Activated naive CD8-positive, alpha-beta T cell treated with anti-CD3 and anti-CD28 coated beads, Interleukin-2, amount 10 ng/mL, durations not matched to agents 7 days and 5 days (primary cell): ENCODE measurements around the gene ZNF331. TPM values are rescaled to one million over a fixed set of nuclear protein-coding genes. Genes with fewer than 3 reads are reported as not detected.
"Not testable (repeated sequence)": the region's sequence is repeated elsewhere in the genome, so short reads cannot be mapped to it uniquely, and the experiment has no call there.

Experiments
- ATAC-seq: fragments of 150-1000 bp; cut with Tn5 transposase; one replicate; pipeline ENCODE4 v1.10.0; 2021; ENCODE audit warnings: low read depth, moderate library complexity
- POLR2A ChIA-PET: fragments of 350-600 bp; sonication (Branson Sonifier 250); formaldehyde crosslinking; loops from one replicate; lab custom pipeline; 2021; ENCODE audit warnings: antibody characterized with exemption; lab: Charles Lee
- DNase-seq: peaks from one replicate; pipeline ENCODE4 v3.0.0; 2021
- H3K27ac Mint-ChIP-seq: one replicate; pipeline ENCODE4 v1.8.0; 2022; ENCODE audit warnings: mild to moderate bottlenecking, mixed read lengths
- H3K27me3 Mint-ChIP-seq: one replicate; pipeline ENCODE4 v1.8.0; 2022; ENCODE audit warnings: mild to moderate bottlenecking, moderate library complexity, mixed read lengths
- H3K36me3 Mint-ChIP-seq: one replicate; pipeline ENCODE4 v1.8.0; 2021; ENCODE audit warnings: mild to moderate bottlenecking, mixed read lengths
- H3K4me1 Mint-ChIP-seq: one replicate; pipeline ENCODE4 v1.8.0; 2021; ENCODE audit warnings: mixed read lengths
- H3K4me3 Mint-ChIP-seq: one replicate; pipeline ENCODE4 v1.8.0; 2022; ENCODE audit warnings: mild to moderate bottlenecking, moderate library complexity, mixed read lengths
- H3K9me3 Mint-ChIP-seq: one replicate; pipeline ENCODE4 v1.8.0; 2021; ENCODE audit warnings: mixed read lengths
- total RNA-seq, 2 experiments: library from RNA; stranded (reverse); gene quantifications; one replicate each; pipeline ENCODE4 v1.2.3, GENCODE V29; 2021

ZNF331 gene
- total RNA-seq, result 10 to 100 TPM; 27.5 to 29.8 TPM

DNA sequence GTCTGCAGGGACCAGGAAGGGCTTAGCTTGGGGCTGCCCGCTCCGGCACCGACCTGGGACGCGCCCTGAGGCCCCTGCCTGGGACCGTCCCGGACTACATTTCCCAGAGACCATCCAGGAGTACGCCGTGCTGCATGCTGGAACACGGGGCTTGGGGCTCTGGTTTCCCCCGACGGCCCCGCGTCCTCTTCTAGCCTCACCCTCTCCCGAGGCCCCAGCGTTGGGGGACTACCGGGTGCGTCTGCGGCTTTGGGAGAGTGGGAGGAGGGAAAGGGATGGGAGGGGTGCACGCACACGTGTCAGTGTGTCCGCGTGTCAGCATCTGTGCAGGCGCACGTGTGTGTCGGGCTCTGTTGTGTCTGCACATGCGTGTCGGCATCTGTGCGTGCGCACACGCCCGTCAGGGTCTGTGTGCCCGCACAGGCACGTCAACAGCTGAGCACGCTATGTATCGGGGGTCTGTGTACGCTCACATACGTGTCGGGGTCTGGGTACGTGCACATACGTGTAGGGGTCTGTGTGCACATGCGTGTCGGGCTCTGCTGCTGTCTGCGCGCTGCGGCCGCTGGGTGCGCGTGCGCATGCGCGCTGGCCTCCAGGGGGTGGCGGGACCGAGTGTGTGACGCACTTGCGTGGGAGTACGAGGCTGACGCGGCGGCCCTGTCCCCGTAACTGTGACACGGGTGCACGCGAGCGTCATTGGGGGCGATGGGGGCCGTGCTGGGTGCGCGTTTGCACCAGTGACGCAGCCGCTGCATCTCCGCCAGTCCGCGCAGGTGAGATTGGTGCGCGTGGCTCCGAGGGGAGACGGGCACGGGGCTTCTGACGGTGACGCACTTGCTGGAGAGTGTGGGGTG lies at the start of gene ZNF331:
TSS of gene ZNF331 (plus strand) at position 625 of the 857 bp plus-strand sequence. CDS start 31,232 bp downstream, outside the sequence.
- Mint-ChIP-seq H3K36me3 (peaks cover 34% of the 10 kb centered on the region), H3K4me1 (peaks cover 9% of the 10 kb centered on the region), H3K27ac (peak within 1 kb of the TSS; percentile 97), H3K4me3 (peak within 1 kb of the TSS; percentile 91), H3K27me3 (no peaks in the 10 kb centered on the region), H3K9me3 (peaks cover 6% of the 10 kb centered on the region)
- ATAC-seq, result peak; percentile 85
- POLR2A ChIA-PET, result interaction anchor here (0.8 to 1.4 kb wide), 2 partner anchors 17 kb away, joined by 3 to 8 read pairs; no protein-coding TSS in a partner anchor
- peak; percentile 88 for DNase-seq

DNA sequence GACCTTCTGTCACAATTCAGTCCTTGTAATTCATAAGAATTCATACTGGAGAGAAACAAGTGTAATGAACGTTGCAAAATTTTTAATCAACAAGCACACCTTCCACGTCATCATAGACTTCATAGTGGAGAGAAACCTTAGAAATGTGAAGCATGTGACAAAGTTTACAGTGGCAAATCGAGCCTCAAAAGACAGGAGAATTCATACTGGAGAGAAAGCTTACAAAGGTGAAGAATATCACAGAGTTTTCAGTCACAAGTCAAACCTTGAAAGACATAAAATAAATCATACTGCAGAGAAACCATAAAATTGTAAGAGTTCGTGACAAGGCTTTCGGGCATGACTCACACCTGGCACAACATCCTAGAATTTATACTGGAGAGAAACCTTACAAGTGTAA lies 45.8 kb upstream of the ZNF331 start:
- Mint-ChIP-seq H3K27me3 (no peaks in the 10 kb centered on the region), H3K4me3 (no peak overlapping the region), H3K9me3 (peaks cover 50% of the 10 kb centered on the region), H3K27ac (no peak overlapping the region), H3K36me3 (peaks cover 69% of the 10 kb centered on the region), H3K4me1 (no peaks in the 10 kb centered on the region)
- DNase-seq, result no peak
- POLR2A ChIA-PET, result no interaction called here
- no peak for ATAC-seq

DNA sequence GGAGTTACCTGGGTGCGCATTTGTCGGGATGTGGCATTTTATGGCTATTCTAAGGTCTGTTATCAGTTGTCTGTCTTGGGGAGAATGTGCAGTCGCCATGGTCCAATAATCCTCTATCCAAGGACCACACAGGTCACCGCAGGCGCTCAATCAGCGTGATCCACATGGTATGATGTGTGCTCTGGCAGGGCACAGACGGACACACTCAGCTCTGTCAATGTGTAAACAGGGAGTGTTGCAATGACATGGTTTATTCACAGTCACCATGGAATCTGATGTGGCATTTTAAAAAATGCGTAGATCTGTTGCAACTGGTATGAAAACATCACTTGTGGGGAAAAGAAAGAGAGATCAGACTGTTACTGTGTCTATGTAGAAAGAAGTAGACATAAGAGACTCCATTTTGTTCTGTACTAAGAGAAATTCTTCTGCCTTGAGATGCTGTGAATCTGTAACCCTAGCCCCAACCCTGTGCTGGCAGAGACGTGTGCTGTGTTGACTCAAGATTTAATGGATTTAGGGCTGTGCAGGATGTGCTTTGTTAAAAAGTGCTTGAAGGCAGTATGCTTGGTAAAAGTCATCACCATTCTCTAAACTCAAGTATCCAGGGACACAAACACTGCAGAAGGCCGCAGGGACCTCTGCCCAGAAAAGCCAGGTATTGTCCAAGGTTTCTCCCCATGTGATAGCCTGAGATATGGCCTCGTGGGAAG lies 40.5 kb upstream of the ZNF331 start:
- H3K27me3 Mint-ChIP-seq, H3K27ac Mint-ChIP-seq, POLR2A ChIA-PET, DNase-seq, ATAC-seq, H3K4me1 Mint-ChIP-seq, H3K4me3 Mint-ChIP-seq: not testable (repeated sequence)
- Mint-ChIP-seq H3K9me3 (peaks cover 36% of the 10 kb centered on the region), H3K36me3 (peaks cover 21% of the 10 kb centered on the region)

DNA sequence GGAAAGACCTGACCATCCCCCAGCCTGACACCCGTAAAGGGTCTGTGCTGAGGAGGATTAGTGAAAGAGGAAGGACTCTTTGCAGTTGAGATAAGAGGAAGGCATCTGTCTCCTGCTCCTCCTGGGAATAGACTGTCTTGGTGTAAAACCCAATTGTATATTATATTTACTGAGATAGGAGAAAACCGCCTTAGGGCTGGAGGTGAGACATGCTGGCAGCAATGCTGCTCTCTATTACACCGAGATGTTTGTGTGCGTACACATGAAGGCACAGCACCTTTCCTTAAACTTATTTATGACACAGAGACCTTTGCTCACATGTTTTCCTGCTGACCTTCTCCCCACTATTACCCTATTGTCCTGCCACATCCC lies 39.9 kb upstream of the ZNF331 start:
- ATAC-seq, POLR2A ChIA-PET, H3K4me1 Mint-ChIP-seq, H3K27me3 Mint-ChIP-seq, DNase-seq, H3K27ac Mint-ChIP-seq, H3K4me3 Mint-ChIP-seq: not testable (repeated sequence)
- Mint-ChIP-seq H3K9me3 (peaks cover 31% of the 10 kb centered on the region), H3K36me3 (peaks cover 16% of the 10 kb centered on the region)

- peaks cover 11% of the 10 kb centered on the region for H3K9me3 Mint-ChIP-seq
- H3K27ac Mint-ChIP-seq, H3K36me3 Mint-ChIP-seq, POLR2A ChIA-PET, H3K4me3 Mint-ChIP-seq, H3K4me1 Mint-ChIP-seq, H3K27me3 Mint-ChIP-seq, ATAC-seq, DNase-seq: not testable (repeated sequence)
Measured at GRCh38 chr19:53503151-53503550, 34.8 kb upstream of the ZNF331 start.

GRCh38 chr19:53503671-53504364 lies 34.1 kb upstream of the ZNF331 start:
- not testable (repeated sequence) for H3K27me3 Mint-ChIP-seq, H3K4me3 Mint-ChIP-seq, H3K9me3 Mint-ChIP-seq

GRCh38 chr19:53504365-53504703 lies 33.6 kb upstream of the ZNF331 start:
- H3K36me3 Mint-ChIP-seq, H3K27ac Mint-ChIP-seq, H3K4me1 Mint-ChIP-seq, POLR2A ChIA-PET, H3K4me3 Mint-ChIP-seq, DNase-seq, H3K27me3 Mint-ChIP-seq, ATAC-seq: not testable (repeated sequence)
- H3K9me3 Mint-ChIP-seq, result peaks cover 10% of the 10 kb centered on the region

More at GRCh38 chr19:53503671-53504364, 34.1 kb upstream of the ZNF331 start:
- H3K36me3 Mint-ChIP-seq, ATAC-seq, H3K4me1 Mint-ChIP-seq, H3K27ac Mint-ChIP-seq, DNase-seq, POLR2A ChIA-PET: not testable (repeated sequence)

DNA sequence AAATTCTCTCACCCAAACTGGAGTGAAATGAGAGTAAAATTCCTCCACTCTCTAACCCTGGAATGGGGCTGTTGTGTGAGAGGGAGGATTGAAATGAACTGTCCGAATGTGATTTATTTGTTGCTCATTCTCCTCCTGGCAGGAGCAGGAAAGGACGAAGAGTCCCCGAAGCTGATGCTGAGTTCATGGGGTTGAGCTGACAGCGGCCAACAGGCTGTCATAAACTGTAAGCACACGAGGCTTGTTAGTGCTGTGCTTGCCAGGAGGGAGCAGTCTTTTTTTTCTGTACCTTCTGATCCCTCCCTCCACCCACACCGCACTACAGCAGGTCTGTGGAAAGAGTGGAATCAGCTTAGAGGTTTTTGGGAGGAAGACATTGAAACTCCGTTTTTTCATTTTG lies 33.1 kb upstream of the ZNF331 start:
- Mint-ChIP-seq H3K4me1 (no peaks in the 10 kb centered on the region), H3K27ac (no peak overlapping the region), H3K36me3 (no peaks in the 10 kb centered on the region), H3K4me3 (no peak overlapping the region), H3K9me3 (peaks cover 11% of the 10 kb centered on the region), H3K27me3 (no peaks in the 10 kb centered on the region)
- DNase-seq, result no peak
- ATAC-seq, result no peak
- POLR2A ChIA-PET, result no interaction called here

DNA sequence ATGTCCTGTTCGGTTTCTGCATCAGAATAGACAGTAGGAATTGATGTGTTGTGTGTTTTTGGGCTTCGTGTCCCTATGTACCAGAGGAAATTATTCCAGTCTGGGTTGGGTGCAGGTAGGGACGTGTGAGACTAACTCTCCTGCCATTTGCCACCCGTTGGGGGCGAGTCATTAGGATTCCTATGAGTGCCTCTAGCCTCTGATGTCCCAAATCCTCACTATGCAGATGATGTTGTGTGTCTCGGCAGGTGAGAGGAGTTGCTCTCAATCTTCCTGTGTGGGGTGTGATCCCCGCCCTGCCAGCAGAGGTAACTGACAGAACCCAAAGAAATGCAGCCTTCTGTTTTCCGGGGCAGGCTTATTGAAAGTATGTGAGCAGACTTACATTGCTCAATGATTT lies 31.2 kb upstream of the ZNF331 start:
- no peak overlapping the region for H3K27ac Mint-ChIP-seq
- H3K9me3 Mint-ChIP-seq, result peaks cover 6% of the 10 kb centered on the region
- no peak for ATAC-seq
- DNase-seq, result no peak
- H3K4me1 Mint-ChIP-seq, result no peaks in the 10 kb centered on the region
- POLR2A ChIA-PET, result no interaction called here
- no peaks in the 10 kb centered on the region for H3K27me3 Mint-ChIP-seq
- H3K36me3 Mint-ChIP-seq, result no peaks in the 10 kb centered on the region
- H3K4me3 Mint-ChIP-seq, result no peak overlapping the region

- Mint-ChIP-seq H3K4me3 (no peak overlapping the region), H3K27me3 (no peaks in the 10 kb centered on the region), H3K27ac (no peak overlapping the region), H3K4me1 (no peaks in the 10 kb centered on the region), H3K36me3 (no peaks in the 10 kb centered on the region), H3K9me3 (peaks cover 5% of the 10 kb centered on the region)
- POLR2A ChIA-PET, result no interaction called here
- no peak for DNase-seq
- no peak for ATAC-seq
Measured at GRCh38 chr19:53507523-53508442, 30.2 kb upstream of the ZNF331 start.

DNA sequence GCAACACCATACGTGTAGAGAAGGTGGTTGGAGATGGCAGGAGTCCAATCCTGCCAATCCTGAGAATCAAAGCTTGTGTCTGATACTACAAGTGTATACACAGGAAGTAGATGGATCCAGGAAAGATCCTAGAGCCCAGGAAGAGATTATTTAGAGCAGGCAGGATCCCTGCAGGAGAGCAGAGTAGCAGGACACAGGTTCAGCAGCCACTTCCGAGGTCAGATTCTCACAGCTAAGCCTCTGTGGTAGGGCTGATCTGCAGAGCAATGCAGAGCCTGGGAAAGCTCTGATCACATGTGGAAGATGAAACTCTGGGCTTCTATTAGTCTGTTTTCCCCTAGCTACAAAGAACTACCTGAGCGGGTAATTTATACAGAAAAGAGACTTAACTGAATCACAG lies 28.5 kb upstream of the ZNF331 start:
- POLR2A ChIA-PET, result no interaction called here
- peaks cover 5% of the 10 kb centered on the region for H3K9me3 Mint-ChIP-seq
- no peaks in the 10 kb centered on the region for H3K27me3 Mint-ChIP-seq
- ATAC-seq, result no peak
- DNase-seq, result no peak
- H3K27ac Mint-ChIP-seq, result no peak overlapping the region
- H3K4me1 Mint-ChIP-seq, result no peaks in the 10 kb centered on the region
- H3K4me3 Mint-ChIP-seq, result no peak overlapping the region
- no peaks in the 10 kb centered on the region for H3K36me3 Mint-ChIP-seq

- POLR2A ChIA-PET, result no interaction called here
- Mint-ChIP-seq H3K27ac (no peak overlapping the region), H3K4me1 (no peaks in the 10 kb centered on the region), H3K36me3 (no peaks in the 10 kb centered on the region), H3K27me3 (no peaks in the 10 kb centered on the region), H3K9me3 (peaks cover 5% of the 10 kb centered on the region), H3K4me3 (no peak overlapping the region)
- ATAC-seq, result no peak
- DNase-seq, result no peak
Measured at GRCh38 chr19:53509845-53510244, 28.1 kb upstream of the ZNF331 start.

- Mint-ChIP-seq H3K4me1 (no peaks in the 10 kb centered on the region), H3K9me3 (peaks cover 5% of the 10 kb centered on the region), H3K27ac (no peak overlapping the region), H3K4me3 (no peak overlapping the region), H3K27me3 (no peaks in the 10 kb centered on the region), H3K36me3 (no peaks in the 10 kb centered on the region)
- POLR2A ChIA-PET, result no interaction called here
- ATAC-seq (no peak), DNase-seq (no peak)
Measured at GRCh38 chr19:53511357-53511756, 26.6 kb upstream of the ZNF331 start.
